ENCODE data around the gene FTO. TPM values are rescaled to one million over a fixed set of nuclear protein-coding genes. Genes with fewer than 3 reads are reported as not detected.

FTO gene
- total and polyA plus RNA-seq, 4 donors, result 12.2 to 145 (median 57.7) TPM

- WGBS, 2 donors, result 83 to 88% methylated on average over 7 of the region's 7 CpGs
- peaks cover 0 to 8% (median 1%) of the 10 kb centered on the region in 5 donors for H3K4me1 ChIP-seq (ENCODE audit: control insufficient read depth in 5 of 5, insufficient read depth in 5 of 5, low read length in 5 of 5)
- H3K27ac ChIP-seq (ENCODE audit: low read depth in 1 of 2, low read length in 1 of 2), result no peak overlapping the region
- no peak for ATAC-seq (ENCODE audit: insufficient read depth, low FRiP score)
- no peak overlapping the region for H3K9ac ChIP-seq (ENCODE audit: insufficient read depth in 1 of 2, low read length in 2 of 2)
- TF ChIP-seq CTCF (IDR thresholded peaks at IDR 0.05; ENCODE audit: control extremely low read depth, extremely low read depth), result no peak
- no peak overlapping the region for H3K4me3 ChIP-seq
- DNase-seq, result peak in 2 of 3 donors; percentile 47 to 52
- no peaks in the 10 kb centered on the region for H3K36me3 ChIP-seq (ENCODE audit: control insufficient read depth in 4 of 4, insufficient read depth in 4 of 4, low read length in 4 of 4)
- H3K9me3 ChIP-seq (ENCODE audit: control insufficient read depth in 4 of 4, insufficient read depth in 3 of 4, low read length in 3 of 4), result no peaks in the 10 kb centered on the region
- no peaks in the 10 kb centered on the region for H3K27me3 ChIP-seq (ENCODE audit: control insufficient read depth in 3 of 3, insufficient read depth in 3 of 3, low read length in 2 of 3)
Observed at GRCh38 chr16:53837426-53837825, 133.5 kb downstream of the FTO start.

DNA sequence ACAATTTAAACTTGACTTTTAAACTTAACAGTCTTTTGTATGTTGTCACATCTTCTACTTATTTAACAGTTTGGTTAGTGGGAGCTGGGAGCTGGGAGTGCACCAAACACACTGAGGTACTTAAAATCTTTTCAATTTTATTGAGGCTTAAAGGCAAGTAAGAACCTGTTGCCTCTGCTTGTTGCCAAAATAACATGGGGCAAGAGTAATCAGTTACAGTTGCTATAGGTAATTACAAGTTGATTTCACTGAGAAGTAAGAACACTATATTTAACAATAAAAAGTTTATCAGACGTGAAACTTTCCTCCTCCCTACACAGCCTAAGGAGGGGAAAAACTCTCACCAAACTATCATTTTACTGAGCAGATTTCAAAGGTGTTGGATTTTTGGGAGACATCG is 135.2 kb downstream of the FTO start:
- no peak overlapping the region for H3K27ac ChIP-seq (ENCODE audit: low read depth in 1 of 2, low read length in 1 of 2)
- H3K9ac ChIP-seq (ENCODE audit: insufficient read depth in 1 of 2, low read length in 2 of 2), result no peak overlapping the region
- H3K27me3 ChIP-seq (ENCODE audit: control insufficient read depth in 3 of 3, insufficient read depth in 3 of 3, low read length in 2 of 3), result no peaks in the 10 kb centered on the region
- H3K9me3 ChIP-seq (ENCODE audit: control insufficient read depth in 4 of 4, insufficient read depth in 3 of 4, low read length in 3 of 4), result no peaks in the 10 kb centered on the region
- TF ChIP-seq CTCF (IDR thresholded peaks at IDR 0.05; ENCODE audit: control extremely low read depth, extremely low read depth), result no peak
- DNase-seq (no peak), ATAC-seq (ENCODE audit: insufficient read depth, low FRiP score) (no peak)
- H3K4me3 ChIP-seq, result no peak overlapping the region
- H3K36me3 ChIP-seq (ENCODE audit: control insufficient read depth in 4 of 4, insufficient read depth in 4 of 4, low read length in 4 of 4), result no peaks in the 10 kb centered on the region
- H3K4me1 ChIP-seq (ENCODE audit: control insufficient read depth in 5 of 5, insufficient read depth in 5 of 5, low read length in 5 of 5), result peaks cover 0 to 8% (median 1%) of the 10 kb centered on the region in 5 donors
- WGBS, 2 donors, result 92 to 95% methylated on average over 2 of the region's 2 CpGs

GRCh38 chr16:53840456-53840855 is 136.5 kb downstream of the FTO start:
- H3K4me1 ChIP-seq (ENCODE audit: control insufficient read depth in 5 of 5, insufficient read depth in 5 of 5, low read length in 5 of 5), result peaks cover 0 to 8% (median 1%) of the 10 kb centered on the region in 5 donors
- DNase-seq (no peak), ATAC-seq (ENCODE audit: insufficient read depth, low FRiP score) (no peak)
- no peak overlapping the region for H3K4me3 ChIP-seq
- H3K9ac ChIP-seq (ENCODE audit: insufficient read depth in 1 of 2, low read length in 2 of 2), result no peak overlapping the region
- WGBS, 2 donors, result 70 to 74% methylated on average over 4 of the region's 4 CpGs
- H3K9me3 ChIP-seq (ENCODE audit: control insufficient read depth in 4 of 4, insufficient read depth in 3 of 4, low read length in 3 of 4), result no peaks in the 10 kb centered on the region
- no peaks in the 10 kb centered on the region for H3K27me3 ChIP-seq (ENCODE audit: control insufficient read depth in 3 of 3, insufficient read depth in 3 of 3, low read length in 2 of 3)
- peaks cover 0 to 3% (median 0%) of the 10 kb centered on the region in 4 donors for H3K36me3 ChIP-seq (ENCODE audit: control insufficient read depth in 4 of 4, insufficient read depth in 4 of 4, low read length in 4 of 4)
- no peak overlapping the region for H3K27ac ChIP-seq (ENCODE audit: low read depth in 1 of 2, low read length in 1 of 2)
- no peak for TF ChIP-seq CTCF (IDR thresholded peaks at IDR 0.05; ENCODE audit: control extremely low read depth, extremely low read depth)

- Histone ChIP-seq H3K27me3 (ENCODE audit: control insufficient read depth in 3 of 3, insufficient read depth in 3 of 3, low read length in 2 of 3) (no peaks in the 10 kb centered on the region), H3K36me3 (ENCODE audit: control insufficient read depth in 4 of 4, insufficient read depth in 4 of 4, low read length in 4 of 4) (peaks cover 0 to 3% (median 0%) of the 10 kb centered on the region in 4 donors), H3K4me1 (ENCODE audit: control insufficient read depth in 5 of 5, insufficient read depth in 5 of 5, low read length in 5 of 5) (peaks cover 0 to 8% (median 1%) of the 10 kb centered on the region in 5 donors), H3K4me3 (no peak overlapping the region), H3K27ac (ENCODE audit: low read depth in 1 of 2, low read length in 1 of 2) (no peak overlapping the region), H3K9me3 (ENCODE audit: control insufficient read depth in 4 of 4, insufficient read depth in 3 of 4, low read length in 3 of 4) (no peaks in the 10 kb centered on the region), H3K9ac (ENCODE audit: insufficient read depth in 1 of 2, low read length in 2 of 2) (no peak overlapping the region)
- DNase-seq, result no peak
- ATAC-seq (ENCODE audit: insufficient read depth, low FRiP score), result no peak
- 67 to 74% methylated on average over 2 of the region's 2 CpGs for WGBS, 2 donors
- TF ChIP-seq CTCF (IDR thresholded peaks at IDR 0.05; ENCODE audit: control extremely low read depth, extremely low read depth), result no peak
Observed at GRCh38 chr16:53841884-53842283, 137.9 kb downstream of the FTO start.
